Memory B cell (primary cell): Measurements from ENCODE around the gene OTUD5.
"Not testable (repeated sequence)": the region's sequence is repeated elsewhere in the genome, so short reads cannot be mapped to it uniquely, and the experiment has no call there.

Experiments
- ATAC-seq: fragments of 150-1000 bp; cut with Tn5 transposase; 2 replicates; pipeline ENCODE4 v1.10.0; 2021; ENCODE audit warnings: low read depth, mild to moderate bottlenecking, moderate library complexity
- DNase-seq, 2 donors: peaks; one replicate each; pipeline ENCODE4 v3.0.0; 2022; ENCODE audit warnings: low spot score in 2 of 2
- H3K27ac Mint-ChIP-seq: one replicate; pipeline ENCODE4 v1.8.0; 2022; ENCODE audit warnings: mild to moderate bottlenecking, moderate library complexity, mixed read lengths
- H3K27me3 Mint-ChIP-seq: one replicate; pipeline ENCODE4 v1.8.0; 2022; ENCODE audit warnings: mixed read lengths
- H3K36me3 Mint-ChIP-seq: one replicate; pipeline ENCODE4 v1.8.0; 2022; ENCODE audit warnings: mild to moderate bottlenecking, mixed read lengths
- H3K4me1 Mint-ChIP-seq: one replicate; pipeline ENCODE4 v1.8.0; 2022; ENCODE audit warnings: mixed read lengths
- H3K4me3 Mint-ChIP-seq: one replicate; pipeline ENCODE4 v1.8.0; 2022; ENCODE audit warnings: mild to moderate bottlenecking, moderate library complexity, mixed read lengths
- H3K9me3 Mint-ChIP-seq: one replicate; pipeline ENCODE4 v1.8.0; 2022; ENCODE audit warnings: mixed read lengths

Gene OTUD5

DNA sequence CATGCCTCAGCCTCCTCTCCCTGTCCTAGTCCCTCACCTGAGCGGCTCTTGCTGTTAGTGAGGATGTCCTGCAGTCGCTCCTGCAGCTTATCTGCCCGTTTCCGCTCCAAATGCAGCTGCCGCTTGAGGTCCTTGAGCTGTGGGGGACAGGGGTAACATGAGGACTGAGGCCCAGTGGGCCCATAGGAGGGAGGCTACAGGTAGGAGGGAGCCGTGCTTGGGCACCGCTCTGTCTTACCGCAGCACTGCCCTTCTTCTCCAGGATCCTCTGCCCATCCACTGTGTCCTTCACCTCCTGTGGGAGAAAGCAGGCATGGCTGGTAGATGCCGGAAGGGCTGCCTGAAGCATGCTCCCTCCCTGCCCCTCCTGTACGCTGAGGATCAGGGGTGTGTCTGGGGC is 23.8 kb upstream of the OTUD5 start:
- Mint-ChIP-seq H3K4me1 (no peaks in the 10 kb centered on the region), H3K9me3 (no peaks in the 10 kb centered on the region), H3K27ac (no peak overlapping the region), H3K4me3 (no peak overlapping the region), H3K36me3 (peaks cover 36% of the 10 kb centered on the region), H3K27me3 (no peaks in the 10 kb centered on the region)
- DNase-seq (no peak), ATAC-seq (no peak)

GRCh38 chrX:48980341-48980740 is 22.9 kb upstream of the OTUD5 start:
- not testable (repeated sequence) for H3K27ac Mint-ChIP-seq, H3K4me1 Mint-ChIP-seq, H3K27me3 Mint-ChIP-seq

GRCh38 chrX:48978226-48978625 is 20.8 kb upstream of the OTUD5 start:
- Mint-ChIP-seq H3K4me1 (peaks cover 6% of the 10 kb centered on the region), H3K27ac (peak overlapping the region; percentile 67), H3K9me3 (no peaks in the 10 kb centered on the region), H3K27me3 (no peaks in the 10 kb centered on the region), H3K4me3 (no peak overlapping the region), H3K36me3 (peaks cover 31% of the 10 kb centered on the region)
- ATAC-seq (no peak), DNase-seq (no peak)

More at GRCh38 chrX:48980341-48980740, 22.9 kb upstream of the OTUD5 start:
- H3K4me3 Mint-ChIP-seq, ATAC-seq, H3K9me3 Mint-ChIP-seq, DNase-seq: not testable (repeated sequence)
- peaks cover 37% of the 10 kb centered on the region for H3K36me3 Mint-ChIP-seq

GRCh38 chrX:48976086-48976485 is 18.7 kb upstream of the OTUD5 start:
- no peak for DNase-seq
- no peaks in the 10 kb centered on the region for H3K9me3 Mint-ChIP-seq
- no peak overlapping the region for H3K27ac Mint-ChIP-seq
- no peak overlapping the region for H3K4me3 Mint-ChIP-seq
- peaks cover 19% of the 10 kb centered on the region for H3K4me1 Mint-ChIP-seq
- H3K36me3 Mint-ChIP-seq, result peaks cover 29% of the 10 kb centered on the region
- no peaks in the 10 kb centered on the region for H3K27me3 Mint-ChIP-seq
- no peak for ATAC-seq

GRCh38 chrX:48975541-48975940 is 18.1 kb upstream of the OTUD5 start:
- ATAC-seq, result no peak
- H3K27me3 Mint-ChIP-seq, result no peaks in the 10 kb centered on the region
- peaks cover 24% of the 10 kb centered on the region for H3K4me1 Mint-ChIP-seq
- no peaks in the 10 kb centered on the region for H3K9me3 Mint-ChIP-seq
- no peak for DNase-seq
- peaks cover 26% of the 10 kb centered on the region for H3K36me3 Mint-ChIP-seq
- H3K4me3 Mint-ChIP-seq, result no peak overlapping the region
- no peak overlapping the region for H3K27ac Mint-ChIP-seq

- H3K36me3 Mint-ChIP-seq, result peaks cover 22% of the 10 kb centered on the region
- H3K4me1 Mint-ChIP-seq, result peaks cover 26% of the 10 kb centered on the region
- H3K9me3 Mint-ChIP-seq, result no peaks in the 10 kb centered on the region
- DNase-seq (no peak), ATAC-seq (no peak)
- no peak overlapping the region for H3K4me3 Mint-ChIP-seq
- H3K27me3 Mint-ChIP-seq, result no peaks in the 10 kb centered on the region
- peak overlapping the region; percentile 12 for H3K27ac Mint-ChIP-seq
Observed at GRCh38 chrX:48975041-48975440, 17.6 kb upstream of the OTUD5 start.

DNA sequence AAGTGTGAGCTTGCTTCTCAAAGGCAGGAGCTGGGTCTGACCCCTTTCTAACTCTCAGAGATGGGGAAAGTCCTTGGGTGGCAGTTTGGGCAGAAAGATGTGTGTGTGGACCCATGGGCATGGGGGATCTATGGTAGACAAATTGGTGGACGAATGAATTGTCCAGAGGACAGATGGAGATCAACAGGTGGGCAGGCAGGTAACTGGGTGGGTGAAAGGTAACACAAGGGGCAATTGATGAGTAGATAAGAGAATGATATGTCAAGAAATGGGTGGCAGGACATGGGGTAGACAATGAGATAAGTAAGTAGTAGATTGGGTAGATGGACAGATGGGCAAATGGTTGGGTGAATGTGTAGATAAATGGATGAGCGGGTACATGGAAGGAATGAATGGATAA is 17.2 kb upstream of the OTUD5 start:
- ATAC-seq, result no peak

GRCh38 chrX:48974033-48974432 is 16.6 kb upstream of the OTUD5 start:
- H3K27ac Mint-ChIP-seq, result no peak overlapping the region
- no peaks in the 10 kb centered on the region for H3K9me3 Mint-ChIP-seq
- H3K27me3 Mint-ChIP-seq, result no peaks in the 10 kb centered on the region
- H3K36me3 Mint-ChIP-seq, result peaks cover 22% of the 10 kb centered on the region
- H3K4me1 Mint-ChIP-seq, result peaks cover 26% of the 10 kb centered on the region
- ATAC-seq (no peak), DNase-seq (no peak)
- H3K4me3 Mint-ChIP-seq, result no peak overlapping the region

More for the DNA sequence above, 17.2 kb upstream of the OTUD5 start:
- Mint-ChIP-seq H3K4me3 (no peak overlapping the region), H3K36me3 (peaks cover 22% of the 10 kb centered on the region), H3K9me3 (no peaks in the 10 kb centered on the region), H3K4me1 (peaks cover 26% of the 10 kb centered on the region), H3K27me3 (no peaks in the 10 kb centered on the region), H3K27ac (peak overlapping the region; percentile 12)
- DNase-seq, result no peak

DNA sequence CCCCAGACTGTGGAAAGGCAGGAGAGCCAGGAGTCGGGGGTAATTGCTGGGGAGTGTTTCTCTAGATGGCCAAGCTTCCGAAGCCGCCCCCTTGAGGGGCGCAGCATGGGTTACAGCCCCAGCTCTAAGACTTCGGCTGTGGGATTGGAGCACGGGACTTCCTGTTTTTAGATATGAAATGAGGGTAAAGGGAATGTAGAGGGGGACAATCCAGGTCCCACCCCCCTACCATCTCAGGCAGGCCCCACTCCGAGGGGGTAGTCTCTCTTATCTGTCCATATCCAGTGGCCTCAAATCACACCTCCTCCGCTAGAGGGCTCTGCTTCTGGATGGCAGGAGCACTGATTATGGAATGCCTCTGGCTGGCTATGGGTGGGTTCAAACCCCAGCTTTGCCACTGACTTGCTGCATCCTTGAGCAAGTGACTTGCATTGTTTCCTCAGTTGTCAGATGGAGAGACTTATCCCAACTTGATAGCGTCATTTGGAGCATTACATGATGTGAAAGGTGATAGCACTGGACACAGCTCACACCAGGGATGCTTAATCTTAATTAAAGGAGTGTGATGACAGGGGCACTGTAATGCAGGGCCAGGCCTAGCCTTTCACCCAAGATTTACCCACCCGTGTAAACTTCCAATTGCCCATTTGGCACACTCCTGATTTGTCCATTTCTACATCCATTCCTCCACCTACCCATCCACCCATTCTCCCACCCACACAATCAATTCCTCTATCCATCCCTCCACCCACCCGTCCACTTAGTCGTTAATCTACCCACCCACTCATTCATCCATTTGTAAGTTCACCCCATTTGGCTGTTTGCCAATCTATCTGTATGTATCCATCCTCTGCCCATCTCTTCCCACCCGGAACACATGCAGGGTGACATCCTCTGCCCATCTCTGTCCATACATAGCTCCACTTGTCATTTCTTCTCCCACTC is 15.1 kb upstream of the OTUD5 start:
- H3K36me3 Mint-ChIP-seq, result peaks cover 11% of the 10 kb centered on the region
- peak overlapping the region; percentile 71 for H3K4me3 Mint-ChIP-seq
- DNase-seq, result no peak
- no peaks in the 10 kb centered on the region for H3K27me3 Mint-ChIP-seq
- no peaks in the 10 kb centered on the region for H3K9me3 Mint-ChIP-seq
- peak; percentile 58 for ATAC-seq
- H3K4me1 Mint-ChIP-seq, result peaks cover 26% of the 10 kb centered on the region
- H3K27ac Mint-ChIP-seq, result peak overlapping the region; percentile 25

DNA sequence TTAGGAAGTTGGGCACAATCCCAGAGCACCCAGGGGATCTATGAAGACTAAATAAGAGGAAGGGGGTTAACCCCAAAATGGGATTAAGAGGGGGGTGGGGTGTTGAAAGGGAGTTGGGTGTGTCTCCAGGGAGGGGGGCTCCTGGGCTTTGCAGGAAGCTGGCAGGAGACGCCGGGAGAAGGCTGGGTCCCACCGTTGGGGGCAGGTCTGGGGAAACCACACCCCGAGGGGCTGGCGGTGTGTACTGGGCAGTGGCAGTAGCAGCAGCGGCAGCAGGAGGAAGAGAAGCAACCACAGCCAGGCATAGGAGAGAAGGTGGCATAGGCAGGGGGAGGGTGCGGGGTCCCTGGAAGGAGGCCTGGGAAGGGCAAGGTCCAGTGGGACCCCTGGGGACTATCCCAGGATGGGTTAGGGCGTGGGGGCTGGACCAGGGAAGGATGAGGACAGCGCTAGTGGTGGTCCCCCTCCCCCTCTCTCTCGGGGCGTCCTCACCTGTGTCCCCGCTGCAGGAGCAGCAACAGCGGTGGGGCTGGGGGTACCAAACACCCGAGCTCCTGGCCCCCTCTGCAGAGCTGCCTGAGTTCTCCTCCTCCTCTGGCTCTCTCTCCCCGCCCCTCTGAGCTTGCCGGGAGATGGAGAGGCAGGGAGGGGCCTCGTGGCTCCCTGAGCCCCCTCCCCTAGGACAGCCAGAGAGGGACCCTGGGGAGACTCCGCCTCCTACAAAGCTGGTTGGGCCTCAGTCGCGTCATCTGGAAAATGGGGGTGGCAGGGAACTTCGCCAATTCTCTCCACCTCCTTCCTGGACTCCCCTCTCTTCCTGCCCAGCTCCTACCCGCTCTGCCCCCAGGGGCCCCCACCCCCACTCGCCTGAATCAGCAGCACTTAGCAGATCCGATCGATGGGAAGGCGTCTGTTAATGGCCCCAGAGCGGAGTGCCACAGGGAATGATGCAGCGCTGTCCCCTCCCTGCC is 14.1 kb upstream of the OTUD5 start, which contains the start of gene KCND1:
TSS of gene KCND1 (minus strand) at position 596 of the 971 bp plus-strand sequence. CDS start 1,573 bp downstream, outside the sequence.
- Mint-ChIP-seq H3K27ac (peak within 1 kb of the TSS; percentile 51), H3K9me3 (no peaks in the 10 kb centered on the region), H3K36me3 (peaks cover 11% of the 10 kb centered on the region), H3K27me3 (no peaks in the 10 kb centered on the region), H3K4me1 (peaks cover 26% of the 10 kb centered on the region), H3K4me3 (peak within 1 kb of the TSS; percentile 78)
- DNase-seq (no peak), ATAC-seq (peak; percentile 19)

GRCh38 chrX:48969471-48969870 is 12.1 kb upstream of the OTUD5 start:
- Mint-ChIP-seq H3K4me3 (no peak overlapping the region), H3K27ac (no peak overlapping the region), H3K4me1 (peaks cover 20% of the 10 kb centered on the region), H3K36me3 (peaks cover under 1% of the 10 kb centered on the region), H3K27me3 (no peaks in the 10 kb centered on the region), H3K9me3 (no peaks in the 10 kb centered on the region)
- DNase-seq, result no peak
- no peak for ATAC-seq

DNA sequence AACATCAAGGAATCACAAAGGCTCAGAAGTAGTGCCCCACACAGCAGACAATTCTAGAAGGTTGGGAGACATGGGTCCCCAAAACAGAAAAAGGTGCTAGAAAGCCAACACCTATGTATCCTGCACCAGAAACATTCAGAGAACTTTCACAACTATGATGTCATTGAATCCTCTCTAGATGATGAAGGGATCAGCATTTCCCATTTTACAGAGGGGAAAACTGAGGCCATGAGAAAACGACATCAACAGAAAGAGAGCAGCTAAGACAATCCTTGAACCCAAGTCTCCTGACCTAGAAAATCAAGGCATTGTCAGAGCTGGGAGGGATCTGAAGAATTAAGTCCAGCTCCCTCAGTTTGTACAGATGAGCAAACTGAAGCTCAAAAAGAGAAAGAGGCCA is 11.0 kb upstream of the OTUD5 start:
- ATAC-seq, result no peak
- no peak overlapping the region for H3K27ac Mint-ChIP-seq
- DNase-seq, result no peak
- no peaks in the 10 kb centered on the region for H3K27me3 Mint-ChIP-seq
- no peak overlapping the region for H3K4me3 Mint-ChIP-seq
- H3K36me3 Mint-ChIP-seq, result no peaks in the 10 kb centered on the region
- H3K4me1 Mint-ChIP-seq, result peaks cover 24% of the 10 kb centered on the region
- H3K9me3 Mint-ChIP-seq, result no peaks in the 10 kb centered on the region

DNA sequence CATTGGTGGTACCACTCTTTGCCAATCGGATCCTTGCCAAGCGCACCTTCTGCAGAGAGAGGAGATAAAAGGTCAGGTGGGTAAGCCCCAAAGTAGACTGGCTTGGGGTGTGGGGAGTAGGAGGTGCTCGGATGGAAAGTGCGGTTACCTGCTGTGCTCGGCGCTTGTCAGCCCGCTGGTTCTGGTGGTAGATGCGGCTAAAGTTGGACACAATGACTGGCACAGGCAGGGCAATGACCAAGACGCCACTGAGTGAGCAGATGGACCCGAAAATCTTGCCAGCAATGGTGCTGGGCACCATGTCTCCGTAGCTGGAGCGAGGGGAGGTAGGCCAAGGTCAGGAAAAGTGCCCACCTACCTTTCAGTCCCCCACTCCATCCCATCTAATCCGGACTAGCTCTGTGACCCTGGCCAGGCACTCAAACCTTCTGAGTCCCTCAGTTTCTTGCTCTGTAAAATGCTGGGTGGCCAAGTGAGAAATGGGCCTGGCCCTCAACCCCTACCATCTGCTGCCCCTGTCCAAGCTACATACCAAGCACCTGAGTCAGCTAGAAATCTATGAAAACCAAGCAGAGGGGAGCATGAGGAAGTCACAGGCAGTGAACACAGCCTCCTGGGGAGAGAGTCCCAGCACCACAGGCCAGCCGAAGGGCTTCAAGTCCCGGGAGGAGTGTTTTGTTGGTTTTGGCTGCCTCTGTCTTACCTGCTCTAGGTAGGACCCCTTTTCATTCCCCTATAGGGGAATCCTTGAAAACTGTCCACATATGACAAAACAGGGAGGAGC is 9.6 kb upstream of the OTUD5 start:
- DNase-seq, result no peak

More for the DNA sequence above, 9.6 kb upstream of the OTUD5 start:
- H3K27me3 Mint-ChIP-seq, result no peaks in the 10 kb centered on the region
- no peak overlapping the region for H3K4me3 Mint-ChIP-seq
- H3K27ac Mint-ChIP-seq, result no peak overlapping the region
- no peak for ATAC-seq
- H3K36me3 Mint-ChIP-seq, result no peaks in the 10 kb centered on the region
- H3K4me1 Mint-ChIP-seq, result peaks cover 14% of the 10 kb centered on the region
- H3K9me3 Mint-ChIP-seq, result no peaks in the 10 kb centered on the region
